NCI-H2029 treated with DMSO at 0.1 percent for 48 hours (cell line): ENCODE measurements around the gene XYLT1.
"Not testable (repeated sequence)": the region's sequence is repeated elsewhere in the genome, so short reads cannot be mapped to it uniquely, and the experiment has no call there.

Experiments
- DNase-seq: peaks from one replicate; lab custom pipeline; 2025; lab: John Stamatoyannopoulos, UW

The XYLT1 gene

GRCh38 chr16:17470908-17471718, at the start of gene XYLT1:
TSS of gene XYLT1 (minus strand) at chr16:17470960. CDS start at chr16:17470796, 164 bp downstream.
- DNase-seq: no peak

GRCh38 chr16:17520111-17520510, 49.4 kb upstream of the XYLT1 start:
- DNase-seq: no peak

GRCh38 chr16:17519101-17519955, 48.6 kb upstream of the XYLT1 start:
- DNase-seq: no peak

- no peak for DNase-seq
Measured at GRCh38 chr16:17518441-17518840, 47.7 kb upstream of the XYLT1 start.

- DNase-seq: no peak
Measured at GRCh38 chr16:17515421-17516210, 44.9 kb upstream of the XYLT1 start.

- DNase-seq: no peak
Measured at GRCh38 chr16:17512636-17513220, 42.0 kb upstream of the XYLT1 start.

GRCh38 chr16:17511340-17511739, 40.6 kb upstream of the XYLT1 start:
- DNase-seq: no peak

- no peak for DNase-seq
Measured at GRCh38 chr16:17510567-17510966, 39.8 kb upstream of the XYLT1 start.

GRCh38 chr16:17509194-17509593, 38.4 kb upstream of the XYLT1 start:
- no peak for DNase-seq

- no peak for DNase-seq
Measured at GRCh38 chr16:17508303-17508702, 37.5 kb upstream of the XYLT1 start.

- not testable (repeated sequence) for DNase-seq
Measured at GRCh38 chr16:17507516-17507915, 36.8 kb upstream of the XYLT1 start.

- DNase-seq: not testable (repeated sequence)
Measured at GRCh38 chr16:17505828-17506227, 35.1 kb upstream of the XYLT1 start.

- DNase-seq: no peak
Measured at GRCh38 chr16:17504050-17504449, 33.3 kb upstream of the XYLT1 start.

GRCh38 chr16:17503331-17503730, 32.6 kb upstream of the XYLT1 start:
- no peak for DNase-seq

- DNase-seq: no peak
Measured at GRCh38 chr16:17501321-17501720, 30.6 kb upstream of the XYLT1 start.

- DNase-seq: no peak
Measured at GRCh38 chr16:17499223-17499902, 28.6 kb upstream of the XYLT1 start.

- DNase-seq: no peak
Measured at GRCh38 chr16:17497648-17498047, 26.9 kb upstream of the XYLT1 start.

- no peak for DNase-seq
Measured at GRCh38 chr16:17496891-17497290, 26.1 kb upstream of the XYLT1 start.

- no peak for DNase-seq
Measured at GRCh38 chr16:17493012-17493411, 22.3 kb upstream of the XYLT1 start.

GRCh38 chr16:17491140-17491662, 20.4 kb upstream of the XYLT1 start:
- no peak for DNase-seq

GRCh38 chr16:17488506-17488905, 17.7 kb upstream of the XYLT1 start:
- DNase-seq: no peak
